ELR (cell line): ENCODE data around the gene CLCN6.

Experiments
- DNase-seq: peaks from one replicate; pipeline ENCODE4 v3.0.0-alpha.2; 2015; ENCODE audit warnings: low read depth

CLCN6 gene

GRCh38 chr1:11779715-11780379 lies 26.1 kb upstream of the CLCN6 start:
- no peak for DNase-seq

GRCh38 chr1:11780380-11781147 lies 25.4 kb upstream of the CLCN6 start:
- no peak for DNase-seq

- DNase-seq = peak; percentile 18
Measured at GRCh38 chr1:11781297-11781696, 24.7 kb upstream of the CLCN6 start.

GRCh38 chr1:11782127-11782708 lies 23.8 kb upstream of the CLCN6 start:
- DNase-seq = no peak

GRCh38 chr1:11783556-11783955 lies 22.4 kb upstream of the CLCN6 start:
- DNase-seq = no peak

- no peak for DNase-seq
Measured at GRCh38 chr1:11784256-11784992, 21.6 kb upstream of the CLCN6 start.

GRCh38 chr1:11784993-11785769 lies 20.8 kb upstream of the CLCN6 start:
- DNase-seq = peak; percentile 72

GRCh38 chr1:11786168-11786567 lies 19.8 kb upstream of the CLCN6 start:
- DNase-seq = no peak

- DNase-seq = peak; percentile 19
Measured at GRCh38 chr1:11787251-11787803, 18.7 kb upstream of the CLCN6 start.

- DNase-seq = no peak
Measured at GRCh38 chr1:11787804-11788436, 18.1 kb upstream of the CLCN6 start.

- no peak for DNase-seq
Measured at GRCh38 chr1:11788549-11789053, 17.4 kb upstream of the CLCN6 start.

GRCh38 chr1:11789126-11790067 lies 16.6 kb upstream of the CLCN6 start:
- DNase-seq = no peak

- DNase-seq = no peak
Measured at GRCh38 chr1:11790101-11790879, 15.7 kb upstream of the CLCN6 start.

GRCh38 chr1:11790880-11791715 lies 14.9 kb upstream of the CLCN6 start:
- peak; percentile 74 for DNase-seq

- DNase-seq = no peak
Measured at GRCh38 chr1:11792106-11792505, 13.9 kb upstream of the CLCN6 start.

- no peak for DNase-seq
Measured at GRCh38 chr1:11793819-11794218, 12.2 kb upstream of the CLCN6 start.

- DNase-seq = no peak
Measured at GRCh38 chr1:11794446-11795237, 11.3 kb upstream of the CLCN6 start.
